CD4-positive, CD25-positive, alpha-beta regulatory T cell (primary cell): ENCODE data around the gene GPR52. TPM values are rescaled to one million over a fixed set of nuclear protein-coding genes. Genes with fewer than 3 reads are reported as not detected.
A peak's percentile ranks its signal among the peaks of the same experiment; 100 is the strongest.

Source experiments
- ATAC-seq, 2 donors: fragments of 150-1000 bp; cut with Tn5 transposase; one replicate each; pipeline ENCODE4 v1.10.0; 2021; ENCODE audit warnings: low read depth in 2 of 2, moderate number of reproducible peaks in 2 of 2, moderate library complexity in 1 of 2
- DNase-seq, 3 donors: peaks; one replicate each; pipeline versions ENCODE4 v3.0.0 to v3.0.0-alpha.2; 2012 to 2022; ENCODE audit warnings: mixed read lengths in 1 of 3
- H3K27ac ChIP-seq: one replicate; pipeline ENCODE4 v1.7.0; 2013; ENCODE audit warnings: mild to moderate bottlenecking, low read length; ENCODE audit not compliant: insufficient read depth, poor library complexity, severe bottlenecking
- H3K27me3 ChIP-seq: one replicate; pipeline ENCODE4 v1.7.0; 2013; ENCODE audit warnings: low read length; ENCODE audit not compliant: control insufficient read depth, insufficient read depth
- H3K36me3 ChIP-seq: one replicate; pipeline ENCODE4 v1.7.0; 2013; ENCODE audit warnings: mild to moderate bottlenecking, low read length, moderate library complexity; ENCODE audit not compliant: control insufficient read depth, insufficient read depth
- H3K4me1 ChIP-seq: 2 replicates; pipeline ENCODE4 v1.7.0; 2013; ENCODE audit warnings: mild to moderate bottlenecking, low read length; ENCODE audit not compliant: insufficient read depth, control insufficient read depth, poor library complexity, severe bottlenecking
- H3K4me3 ChIP-seq: one replicate; pipeline ENCODE4 v1.7.0; 2013; ENCODE audit warnings: low read depth, mild to moderate bottlenecking, low read length, moderate library complexity
- H3K9me3 ChIP-seq, 2 experiments: 1 replicate in 1 of 2; 2 replicates in 1 of 2; pipeline ENCODE4 v1.7.0; 2013; ENCODE audit warnings: low read length in 2 of 2, mild to moderate bottlenecking in 1 of 2, moderate library complexity in 1 of 2; ENCODE audit not compliant: control insufficient read depth in 2 of 2
- H3K27ac Mint-ChIP-seq, 3 donors: one replicate each; pipeline ENCODE4 v1.8.0; 2020 to 2022; ENCODE audit warnings: mild to moderate bottlenecking in 3 of 3, mixed read lengths in 3 of 3, moderate library complexity in 2 of 3
- H3K27me3 Mint-ChIP-seq: one replicate; pipeline ENCODE4 v1.8.0; 2022; ENCODE audit warnings: mild to moderate bottlenecking, mixed read lengths
- H3K36me3 Mint-ChIP-seq: one replicate; pipeline ENCODE4 v1.8.0; 2020; ENCODE audit warnings: mixed read lengths
- H3K4me1 Mint-ChIP-seq, 4 donors: one replicate each; pipeline ENCODE4 v1.8.0; 2020 to 2022; ENCODE audit warnings: mixed read lengths in 4 of 4, mild to moderate bottlenecking in 1 of 4
- H3K4me3 Mint-ChIP-seq, 4 donors: one replicate each; pipeline ENCODE4 v1.8.0; 2020 to 2022; ENCODE audit warnings: mild to moderate bottlenecking in 4 of 4, mixed read lengths in 4 of 4, moderate library complexity in 3 of 4
- H3K9me3 Mint-ChIP-seq, 7 donors: one replicate each; pipeline ENCODE4 v1.8.0; 2020 to 2022; ENCODE audit warnings: mixed read lengths in 7 of 7, mild to moderate bottlenecking in 3 of 7, moderate library complexity in 2 of 7
- polyA plus RNA-seq, 4 donors: library from polyadenylated mRNA; unstranded; fragments of 300-500 nt; fragmentation: Illumina TruSeq; gene quantifications; one replicate each; pipeline ENCODE4 v1.2.3, GENCODE V29; 2021
- total RNA-seq: library from RNA; stranded (reverse); gene quantifications from one replicate; pipeline ENCODE4 v1.2.3, GENCODE V29; 2022

The GPR52 gene, protein sequence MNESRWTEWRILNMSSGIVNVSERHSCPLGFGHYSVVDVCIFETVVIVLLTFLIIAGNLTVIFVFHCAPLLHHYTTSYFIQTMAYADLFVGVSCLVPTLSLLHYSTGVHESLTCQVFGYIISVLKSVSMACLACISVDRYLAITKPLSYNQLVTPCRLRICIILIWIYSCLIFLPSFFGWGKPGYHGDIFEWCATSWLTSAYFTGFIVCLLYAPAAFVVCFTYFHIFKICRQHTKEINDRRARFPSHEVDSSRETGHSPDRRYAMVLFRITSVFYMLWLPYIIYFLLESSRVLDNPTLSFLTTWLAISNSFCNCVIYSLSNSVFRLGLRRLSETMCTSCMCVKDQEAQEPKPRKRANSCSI
- total RNA-seq, result 11.3 TPM
- polyA plus RNA-seq, result not detected

DNA sequence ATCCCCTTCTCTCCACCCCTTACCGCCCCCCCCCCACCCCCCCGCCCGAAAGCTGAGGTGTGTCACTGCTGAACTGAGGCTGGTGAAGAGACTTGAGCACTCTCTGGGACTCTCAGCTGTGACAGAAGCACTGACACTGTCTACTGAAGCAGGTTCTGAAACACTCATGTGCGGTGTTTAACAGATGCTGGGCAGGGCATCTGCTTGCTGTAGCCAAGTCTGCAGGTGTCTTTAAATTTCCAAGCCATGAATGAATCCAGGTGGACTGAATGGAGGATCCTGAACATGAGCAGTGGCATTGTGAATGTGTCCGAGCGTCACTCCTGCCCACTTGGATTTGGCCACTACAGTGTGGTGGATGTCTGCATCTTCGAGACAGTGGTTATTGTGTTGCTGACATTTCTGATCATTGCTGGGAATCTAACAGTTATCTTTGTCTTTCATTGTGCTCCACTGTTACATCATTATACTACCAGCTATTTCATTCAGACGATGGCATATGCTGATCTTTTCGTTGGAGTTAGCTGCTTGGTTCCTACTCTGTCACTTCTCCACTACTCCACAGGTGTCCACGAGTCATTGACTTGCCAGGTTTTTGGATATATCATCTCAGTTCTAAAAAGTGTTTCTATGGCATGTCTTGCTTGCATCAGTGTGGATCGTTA is at the start of gene GPR52:
Gene GPR52, plus strand, starts transcription at position 99 of the 665 bp plus-strand sequence. Its CDS starts 148 bp downstream, at position 247.
- no peak for DNase-seq
- Histone ChIP-seq H3K27me3 (no peaks in the 10 kb centered on the region), H3K9me3 (no peaks in the 10 kb centered on the region), H3K27ac (no peak within 1 kb of the TSS), H3K36me3 (no peaks in the 10 kb centered on the region), H3K4me3 (no peak within 1 kb of the TSS), H3K4me1 (no peaks in the 10 kb centered on the region)
- Mint-ChIP-seq H3K4me1 (peaks cover 10 to 29% (median 10%) of the 10 kb centered on the region in 4 donors), H3K27ac (no peak within 1 kb of the TSS), H3K27me3 (no peaks in the 10 kb centered on the region), H3K36me3 (peaks cover 6% of the 10 kb centered on the region), H3K9me3 (peaks cover 0 to under 1% (median 0%) of the 10 kb centered on the region in 7 donors), H3K4me3 (no peak within 1 kb of the TSS)
- ATAC-seq, result no peak

DNA sequence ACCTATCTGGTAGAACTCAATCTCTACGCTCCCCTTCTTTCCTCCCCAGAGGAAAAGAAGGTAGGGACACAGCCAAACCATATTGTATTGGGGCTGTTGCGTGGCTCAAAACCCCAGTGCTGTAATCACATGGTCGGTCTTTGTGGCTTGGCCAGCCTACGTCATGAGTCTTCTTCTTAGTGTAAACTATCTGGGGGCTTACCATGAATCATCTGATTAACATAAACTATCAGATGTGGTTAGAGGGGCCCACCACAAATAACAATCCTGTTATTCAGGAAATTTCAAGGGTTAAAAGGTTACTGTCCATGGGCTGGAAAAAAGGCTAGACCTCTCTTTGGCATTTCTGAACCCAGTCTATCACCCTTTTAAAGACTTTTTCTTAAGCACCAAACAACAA is 49.5 kb upstream of the GPR52 start:
- peaks cover 0 to 11% (median 0%) of the 10 kb centered on the region in 7 donors for H3K9me3 Mint-ChIP-seq
- H3K4me3 ChIP-seq, result no peak overlapping the region
- no peak overlapping the region for H3K27ac Mint-ChIP-seq
- H3K9me3 ChIP-seq, result no peaks in the 10 kb centered on the region
- no peak overlapping the region for H3K4me3 Mint-ChIP-seq
- H3K27me3 ChIP-seq, result no peaks in the 10 kb centered on the region
- H3K36me3 ChIP-seq, result peaks cover 26% of the 10 kb centered on the region
- no peaks in the 10 kb centered on the region for H3K27me3 Mint-ChIP-seq
- H3K27ac ChIP-seq, result no peak overlapping the region
- no peak for ATAC-seq
- peaks cover 57% of the 10 kb centered on the region for H3K36me3 Mint-ChIP-seq
- peaks cover 0 to 7% (median 0%) of the 10 kb centered on the region in 4 donors for H3K4me1 Mint-ChIP-seq
- H3K4me1 ChIP-seq, result no peaks in the 10 kb centered on the region
- no peak for DNase-seq

DNA sequence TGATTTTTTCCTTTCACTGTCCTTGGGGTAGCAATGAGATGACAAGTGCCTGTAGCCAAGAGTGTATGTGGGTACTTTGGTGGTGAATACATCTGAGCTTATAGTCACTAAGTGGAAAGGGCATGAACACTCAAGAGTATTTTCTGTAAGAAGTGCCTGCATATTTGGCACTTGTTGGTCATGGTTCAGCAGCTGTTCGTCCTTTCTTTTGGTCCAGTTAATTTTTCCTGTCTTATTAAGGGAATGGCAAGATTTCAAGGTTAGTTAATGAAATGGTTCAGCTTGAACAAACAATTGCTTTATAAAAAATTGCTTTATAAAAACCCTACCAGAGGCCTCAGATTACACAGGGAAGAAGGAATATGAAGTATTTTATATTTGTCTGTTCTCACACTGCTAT is 48.6 kb upstream of the GPR52 start:
- H3K36me3 Mint-ChIP-seq, result peaks cover 50% of the 10 kb centered on the region
- Histone ChIP-seq H3K27ac (no peak overlapping the region), H3K4me3 (no peak overlapping the region), H3K36me3 (peaks cover 20% of the 10 kb centered on the region), H3K9me3 (no peaks in the 10 kb centered on the region), H3K27me3 (no peaks in the 10 kb centered on the region), H3K4me1 (no peaks in the 10 kb centered on the region)
- peaks cover 0 to 6% (median 0%) of the 10 kb centered on the region in 7 donors for H3K9me3 Mint-ChIP-seq
- H3K27me3 Mint-ChIP-seq, result no peaks in the 10 kb centered on the region
- DNase-seq (no peak), ATAC-seq (no peak)
- H3K4me3 Mint-ChIP-seq, result no peak overlapping the region
- H3K4me1 Mint-ChIP-seq, result peaks cover 0 to 7% (median 3%) of the 10 kb centered on the region in 4 donors
- no peak overlapping the region for H3K27ac Mint-ChIP-seq

DNA sequence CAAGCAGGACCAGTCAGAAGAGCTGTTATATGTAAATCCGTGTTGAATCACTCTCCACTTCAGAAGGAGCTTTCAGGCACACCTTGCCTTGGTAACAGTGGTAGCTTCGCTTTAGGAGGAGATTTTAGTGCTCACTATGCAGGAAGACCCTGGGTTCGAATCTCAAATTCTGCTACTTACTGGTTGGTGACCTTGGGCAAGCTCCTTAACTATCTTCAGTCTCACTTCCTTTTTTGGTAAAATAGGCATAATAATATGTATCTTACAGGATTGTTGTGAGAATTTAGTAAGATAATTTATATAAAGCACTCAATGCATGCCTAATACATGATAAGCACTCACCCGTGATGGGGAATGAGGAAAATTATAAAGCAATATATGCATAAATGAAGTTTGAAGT is 46.7 kb upstream of the GPR52 start:
- Mint-ChIP-seq H3K9me3 (peaks cover 0 to 6% (median 0%) of the 10 kb centered on the region in 7 donors), H3K4me3 (peak overlapping the region in 1 of 4 donors; percentile 78), H3K27ac (no peak overlapping the region), H3K4me1 (peaks cover 4 to 9% (median 5%) of the 10 kb centered on the region in 4 donors), H3K36me3 (peaks cover 43% of the 10 kb centered on the region), H3K27me3 (no peaks in the 10 kb centered on the region)
- DNase-seq, result no peak
- Histone ChIP-seq H3K4me3 (no peak overlapping the region), H3K9me3 (no peaks in the 10 kb centered on the region), H3K27ac (no peak overlapping the region), H3K4me1 (no peaks in the 10 kb centered on the region), H3K36me3 (peaks cover 18% of the 10 kb centered on the region), H3K27me3 (no peaks in the 10 kb centered on the region)
- ATAC-seq, result no peak

DNA sequence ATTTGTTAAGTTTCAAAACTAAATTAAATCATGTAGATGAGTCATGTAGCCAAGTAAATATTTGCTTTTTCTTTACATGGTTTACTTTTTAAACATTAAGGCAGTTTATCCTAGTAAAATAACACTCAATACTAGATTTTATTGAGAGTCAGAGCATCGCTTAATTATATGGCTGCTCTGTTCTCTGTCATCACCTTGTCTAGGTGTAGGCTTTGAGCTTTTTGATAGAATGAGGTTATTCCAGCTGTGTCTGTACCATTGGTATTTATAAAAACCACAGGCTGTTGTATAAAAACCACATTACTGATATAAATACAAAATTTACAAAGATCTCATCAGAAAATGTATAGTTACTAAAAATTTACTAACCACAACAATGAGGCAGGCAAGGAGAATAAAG is 42.5 kb upstream of the GPR52 start:
- Histone ChIP-seq H3K27ac (no peak overlapping the region), H3K9me3 (no peaks in the 10 kb centered on the region), H3K36me3 (no peaks in the 10 kb centered on the region), H3K4me1 (no peaks in the 10 kb centered on the region), H3K4me3 (no peak overlapping the region), H3K27me3 (no peaks in the 10 kb centered on the region)
- peaks cover 0 to 10% (median 3%) of the 10 kb centered on the region in 7 donors for H3K9me3 Mint-ChIP-seq
- peaks cover 34% of the 10 kb centered on the region for H3K36me3 Mint-ChIP-seq
- no peak overlapping the region for H3K4me3 Mint-ChIP-seq
- no peak for ATAC-seq
- peaks cover 3 to 19% (median 10%) of the 10 kb centered on the region in 4 donors for H3K4me1 Mint-ChIP-seq
- no peak for DNase-seq
- H3K27ac Mint-ChIP-seq, result no peak overlapping the region
- no peaks in the 10 kb centered on the region for H3K27me3 Mint-ChIP-seq

DNA sequence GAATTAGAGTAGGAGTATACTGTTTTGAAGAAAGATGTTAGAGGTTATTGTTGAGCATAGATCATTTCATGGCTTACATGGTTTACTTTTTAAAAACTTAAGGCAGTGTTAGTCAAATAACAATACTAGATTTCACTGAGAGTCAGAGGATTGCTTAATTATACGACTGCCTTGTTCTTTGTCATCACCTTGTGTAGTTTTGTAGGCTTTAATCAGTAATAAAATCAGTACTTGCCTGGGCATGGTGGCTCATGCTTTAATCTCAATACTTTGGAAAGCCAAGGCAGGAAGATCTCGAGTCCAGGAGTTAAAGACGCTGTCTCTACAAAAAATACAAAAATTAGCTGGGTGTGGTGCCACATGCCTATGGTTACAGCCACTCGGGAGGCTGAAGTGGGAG is 41.3 kb upstream of the GPR52 start:
- Mint-ChIP-seq H3K36me3 (peaks cover 27% of the 10 kb centered on the region), H3K27ac (no peak overlapping the region)

DNA sequence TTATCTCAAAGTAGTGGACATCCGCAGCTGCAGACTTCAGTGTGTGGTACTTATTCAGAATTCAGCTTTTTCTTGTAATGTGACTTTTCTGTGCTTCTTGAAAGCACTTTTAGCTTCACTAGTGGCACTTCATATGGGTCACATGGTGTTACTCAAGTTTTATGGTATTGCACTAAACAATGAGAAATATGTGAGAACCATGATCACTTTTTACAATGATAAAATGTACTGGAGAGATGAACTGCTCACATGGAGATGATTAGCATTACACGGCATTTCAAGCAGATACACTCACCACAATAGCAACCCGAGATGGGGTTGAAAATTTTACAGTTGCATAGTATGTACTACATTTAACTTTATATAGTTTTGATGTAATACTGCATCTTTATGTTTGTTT is 40.1 kb upstream of the GPR52 start:
- DNase-seq, result no peak
- Histone ChIP-seq H3K36me3 (no peaks in the 10 kb centered on the region), H3K9me3 (no peaks in the 10 kb centered on the region), H3K27ac (no peak overlapping the region), H3K4me1 (no peaks in the 10 kb centered on the region), H3K27me3 (no peaks in the 10 kb centered on the region), H3K4me3 (no peak overlapping the region)
- Mint-ChIP-seq H3K27me3 (no peaks in the 10 kb centered on the region), H3K9me3 (peaks cover 2 to 20% (median 5%) of the 10 kb centered on the region in 7 donors), H3K4me3 (no peak overlapping the region), H3K4me1 (peaks cover 20 to 30% (median 24%) of the 10 kb centered on the region in 4 donors), H3K27ac (no peak overlapping the region), H3K36me3 (peaks cover 26% of the 10 kb centered on the region)
- no peak for ATAC-seq

More for the DNA sequence above, 41.3 kb upstream of the GPR52 start:
- Mint-ChIP-seq H3K4me1 (peaks cover 13 to 19% (median 16%) of the 10 kb centered on the region in 4 donors), H3K4me3 (no peak overlapping the region), H3K27me3 (no peaks in the 10 kb centered on the region), H3K9me3 (peaks cover 0 to 10% (median 3%) of the 10 kb centered on the region in 7 donors)
- ATAC-seq (no peak), DNase-seq (no peak)
- Histone ChIP-seq H3K27ac (no peak overlapping the region), H3K4me3 (no peak overlapping the region), H3K4me1 (no peaks in the 10 kb centered on the region), H3K27me3 (no peaks in the 10 kb centered on the region), H3K36me3 (no peaks in the 10 kb centered on the region), H3K9me3 (no peaks in the 10 kb centered on the region)
